Stomach smooth muscle (tissue), 2 donors: ENCODE data around the gene RPS14.
"Not testable (repeated sequence)": the region's sequence is repeated elsewhere in the genome, so short reads cannot be mapped to it uniquely, and the experiment has no call there.

Experiments used
- H3K27ac ChIP-seq: one replicate; pipeline ENCODE4 v1.7.0; 2013; ENCODE audit warnings: mild to moderate bottlenecking, low read length, inconsistent platforms
- H3K27me3 ChIP-seq, 2 donors: one replicate each; pipeline ENCODE4 v1.7.0; 2013; ENCODE audit warnings: low read length in 2 of 2; ENCODE audit not compliant: insufficient read depth in 2 of 2, control insufficient read depth in 1 of 2
- H3K36me3 ChIP-seq, 2 donors: one replicate each; pipeline ENCODE4 v1.7.0; 2013; ENCODE audit warnings: low read length in 2 of 2; ENCODE audit not compliant: control insufficient read depth in 2 of 2, insufficient read depth in 2 of 2
- H3K4me1 ChIP-seq: one replicate; pipeline ENCODE4 v1.7.0; 2013; ENCODE audit warnings: low read length; ENCODE audit not compliant: control insufficient read depth, insufficient read depth
- H3K4me3 ChIP-seq, 2 donors: one replicate each; pipeline ENCODE4 v1.7.0; 2013; ENCODE audit warnings: low read length in 2 of 2
- H3K9ac ChIP-seq, 2 donors: one replicate each; pipeline ENCODE4 v1.7.0; 2013; ENCODE audit warnings: low read length in 2 of 2, mild to moderate bottlenecking in 1 of 2
- H3K9me3 ChIP-seq, 2 donors: one replicate each; pipeline ENCODE4 v1.7.0; 2013; ENCODE audit warnings: low read length in 2 of 2; ENCODE audit not compliant: control insufficient read depth in 2 of 2
- donor health status: healthy.
- donor health status: Pancreatic carcinoma.

The RPS14 gene

DNA sequence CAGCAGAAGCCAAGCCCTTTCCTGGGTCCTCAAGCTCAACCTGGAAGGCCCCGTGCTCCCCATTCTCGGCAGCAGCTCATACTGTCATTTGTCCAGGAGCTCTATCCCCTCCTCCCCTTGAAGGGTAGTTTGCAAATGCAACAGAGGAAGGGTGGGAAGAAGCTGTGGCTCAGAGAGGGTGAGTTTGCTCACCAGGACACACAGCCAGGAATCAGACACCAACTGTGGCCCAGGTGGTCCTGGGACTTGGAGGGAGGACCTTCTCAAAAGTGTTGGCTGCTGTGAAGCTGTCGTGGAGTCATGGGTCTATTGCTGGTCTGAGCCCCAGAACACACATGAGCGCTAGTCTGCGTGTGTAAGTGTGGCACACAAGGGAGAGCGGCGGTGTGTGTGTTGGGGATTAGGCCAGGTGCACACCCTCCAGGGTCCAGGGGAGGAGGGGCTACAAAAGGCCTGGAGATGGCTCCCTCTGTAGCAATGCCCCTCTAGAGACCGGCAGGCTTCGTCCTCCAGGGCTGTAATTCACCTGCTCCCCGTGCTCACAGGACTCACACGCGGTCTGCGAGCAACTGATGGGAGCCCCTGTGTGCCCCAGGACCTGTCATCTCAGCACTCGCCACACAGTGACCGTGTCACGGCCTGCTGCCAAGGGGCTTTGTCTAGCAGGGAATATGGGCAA, 8.2 kb upstream of the RPS14 start:
- Histone ChIP-seq H3K4me3 (no peak overlapping the region), H3K27ac (no peak overlapping the region), H3K27me3 (no peaks in the 10 kb centered on the region)

GRCh38 chr5:150457121-150457520, 7.6 kb upstream of the RPS14 start:
- Histone ChIP-seq H3K4me3 (no peak overlapping the region), H3K27me3 (no peaks in the 10 kb centered on the region), H3K9ac (no peak overlapping the region), H3K27ac (no peak overlapping the region), H3K9me3 (no peaks in the 10 kb centered on the region), H3K4me1 (peaks cover 7% of the 10 kb centered on the region), H3K36me3 (no peaks in the 10 kb centered on the region)

More for the DNA sequence above, 8.2 kb upstream of the RPS14 start:
- Histone ChIP-seq H3K9me3 (no peaks in the 10 kb centered on the region), H3K36me3 (no peaks in the 10 kb centered on the region), H3K4me1 (peaks cover 7% of the 10 kb centered on the region), H3K9ac (no peak overlapping the region)

DNA sequence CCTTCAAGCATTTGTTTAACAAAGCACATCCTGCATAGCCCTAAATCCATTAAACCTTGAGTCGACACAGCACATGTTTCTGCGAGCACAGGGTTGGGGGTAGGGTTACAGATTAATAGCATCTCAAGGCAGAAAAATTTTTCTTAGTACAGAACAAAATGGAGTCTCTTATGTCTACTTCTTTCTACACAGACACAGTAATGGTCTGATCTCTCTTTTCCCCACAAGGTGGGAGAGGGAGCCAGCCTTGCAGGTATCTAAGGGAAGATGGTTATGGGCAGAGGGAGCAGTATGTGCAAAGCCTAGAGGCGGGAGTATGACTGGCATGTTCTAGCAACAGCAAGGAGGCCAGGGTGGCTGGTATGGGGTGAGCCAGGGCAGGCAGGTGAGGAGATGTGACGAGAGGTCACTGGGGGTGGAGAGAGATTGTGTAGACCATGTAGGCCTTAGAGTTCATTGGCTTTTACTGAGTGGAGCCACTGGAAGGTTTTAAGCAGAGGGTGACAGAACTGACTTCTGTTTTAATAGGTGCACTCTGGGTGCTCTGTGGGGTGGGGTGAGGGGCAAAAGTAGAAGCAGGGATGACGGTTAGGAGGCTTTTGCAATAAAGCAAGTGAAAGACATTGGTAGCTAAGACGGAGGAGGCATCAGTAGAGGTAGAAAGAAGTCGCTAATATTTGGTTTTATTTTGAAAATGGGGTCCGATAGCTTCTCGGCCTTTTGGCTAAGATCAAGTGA, 5.1 kb upstream of the RPS14 start:
- Histone ChIP-seq H3K4me1 (peaks cover 6% of the 10 kb centered on the region), H3K9me3 (no peaks in the 10 kb centered on the region), H3K27me3 (no peaks in the 10 kb centered on the region), H3K27ac (no peak overlapping the region), H3K36me3 (no peaks in the 10 kb centered on the region), H3K9ac (no peak overlapping the region), H3K4me3 (no peak overlapping the region)

- not testable (repeated sequence) for H3K9me3 ChIP-seq, H3K4me1 ChIP-seq, H3K27me3 ChIP-seq, H3K4me3 ChIP-seq, H3K36me3 ChIP-seq, H3K27ac ChIP-seq, H3K9ac ChIP-seq
Measured at GRCh38 chr5:150454027-150454426, 4.5 kb upstream of the RPS14 start.

DNA sequence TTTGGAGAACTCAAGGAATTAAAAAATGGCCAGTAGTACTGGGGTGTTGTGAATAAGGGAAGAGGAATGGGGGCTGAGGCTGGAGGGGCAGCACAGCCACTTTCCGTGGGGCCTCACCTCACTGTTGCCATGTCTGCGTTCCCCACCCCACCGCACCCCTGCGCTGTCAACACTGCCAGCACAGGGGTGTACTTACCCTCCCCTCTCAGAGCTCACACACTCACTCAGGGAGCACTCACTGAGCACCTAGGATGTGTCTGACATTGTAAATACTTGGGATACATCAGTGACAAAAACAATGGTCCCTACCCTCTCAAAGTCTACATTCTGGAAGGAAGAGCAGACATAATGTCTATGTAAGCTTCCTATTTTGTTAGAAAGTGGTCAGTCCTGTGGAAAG, 3.4 kb upstream of the RPS14 start:
- Histone ChIP-seq H3K27ac (no peak overlapping the region), H3K9ac (no peak overlapping the region), H3K4me1 (peaks cover 11% of the 10 kb centered on the region), H3K4me3 (no peak overlapping the region), H3K36me3 (peaks cover 0 to under 1% of the 10 kb centered on the region in 2 donors), H3K9me3 (no peaks in the 10 kb centered on the region), H3K27me3 (no peaks in the 10 kb centered on the region)

- peaks cover 19% of the 10 kb centered on the region for H3K4me1 ChIP-seq
- peaks cover 13 to 14% of the 10 kb centered on the region in 2 donors for H3K36me3 ChIP-seq
Measured at GRCh38 chr5:150451594-150451993, 2.1 kb upstream of the RPS14 start.

DNA sequence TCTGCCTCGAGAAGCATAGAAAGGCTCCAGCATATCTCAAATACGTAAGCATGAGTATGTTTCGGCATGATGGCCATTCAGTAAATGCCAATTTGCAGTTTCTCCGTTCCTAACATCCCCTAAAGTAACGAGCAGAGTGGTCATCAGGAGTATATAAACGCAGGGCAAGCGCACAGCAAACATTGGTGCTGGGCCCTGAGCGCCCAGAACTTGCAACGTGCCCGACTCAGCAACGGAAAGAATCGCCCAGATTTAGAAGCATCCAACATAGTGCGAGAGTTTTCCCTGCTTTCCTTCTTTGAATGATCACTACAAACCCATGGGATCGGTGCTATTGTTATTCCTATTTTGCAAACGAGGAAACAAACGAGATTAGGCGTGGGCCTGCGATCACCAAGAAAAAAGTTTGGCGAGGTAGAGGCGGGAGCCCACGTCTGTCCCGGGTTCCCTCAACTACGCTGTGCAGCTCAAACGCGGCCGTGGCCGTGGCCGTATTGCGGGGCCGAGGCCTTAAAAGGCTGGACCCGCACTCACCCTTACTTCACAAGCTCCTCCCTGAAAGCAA, 505 bp downstream of the RPS14 start:
- peak overlapping the region; percentile 96 for H3K27ac ChIP-seq
- H3K4me3 ChIP-seq: peak overlapping the region; percentile 93 to 97
- H3K9me3 ChIP-seq: no peaks in the 10 kb centered on the region
- H3K27me3 ChIP-seq: no peaks in the 10 kb centered on the region
- peak overlapping the region; percentile 92 to 94 for H3K9ac ChIP-seq
- peaks cover 30% of the 10 kb centered on the region for H3K4me1 ChIP-seq
- peaks cover 30 to 39% of the 10 kb centered on the region in 2 donors for H3K36me3 ChIP-seq

More at GRCh38 chr5:150451594-150451993, 2.1 kb upstream of the RPS14 start:
- Histone ChIP-seq H3K27ac (no peak overlapping the region), H3K4me3 (no peak overlapping the region), H3K9me3 (no peaks in the 10 kb centered on the region), H3K9ac (no peak overlapping the region), H3K27me3 (no peaks in the 10 kb centered on the region)

GRCh38 chr5:150448334-150448733, 1.2 kb downstream of the RPS14 start:
- H3K9ac ChIP-seq: peak overlapping the region; percentile 92 to 94
- no peaks in the 10 kb centered on the region for H3K27me3 ChIP-seq
- peaks cover 37 to 44% of the 10 kb centered on the region in 2 donors for H3K36me3 ChIP-seq
- H3K4me1 ChIP-seq: peaks cover 33% of the 10 kb centered on the region
- H3K27ac ChIP-seq: peak overlapping the region; percentile 96
- H3K4me3 ChIP-seq: peak overlapping the region; percentile 93 to 97
- no peaks in the 10 kb centered on the region for H3K9me3 ChIP-seq

DNA sequence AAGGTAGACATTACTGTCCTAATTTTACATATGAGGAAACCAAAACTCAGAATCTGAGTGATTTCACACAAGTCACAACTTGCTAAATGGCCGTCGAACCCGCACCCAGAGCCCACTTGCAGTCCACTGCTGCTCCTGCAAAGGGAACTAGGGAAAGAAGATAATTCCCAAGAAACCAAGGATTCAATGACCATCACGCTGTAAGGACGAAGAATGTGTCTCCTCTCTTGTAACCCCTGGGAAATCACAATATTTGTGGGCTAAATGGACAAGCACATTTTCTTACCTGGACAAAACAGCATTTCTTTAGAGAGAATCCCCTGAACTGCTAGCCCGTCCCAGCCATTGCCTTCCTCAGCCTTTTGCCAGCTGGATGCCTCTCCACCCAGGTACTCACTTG, 2.4 kb downstream of the RPS14 start:
- no peaks in the 10 kb centered on the region for H3K27me3 ChIP-seq
- H3K9me3 ChIP-seq: no peaks in the 10 kb centered on the region
- H3K4me1 ChIP-seq: peaks cover 36% of the 10 kb centered on the region
- peak overlapping the region in 1 of 2 donors; percentile 29 for H3K9ac ChIP-seq
- H3K36me3 ChIP-seq: peaks cover 39 to 46% of the 10 kb centered on the region in 2 donors
- no peak overlapping the region for H3K27ac ChIP-seq
- no peak overlapping the region for H3K4me3 ChIP-seq

GRCh38 chr5:150446583-150446982, 3.0 kb downstream of the RPS14 start:
- Histone ChIP-seq H3K9me3 (no peaks in the 10 kb centered on the region), H3K4me1 (peaks cover 42% of the 10 kb centered on the region), H3K27ac (no peak overlapping the region), H3K36me3 (peaks cover 39 to 46% of the 10 kb centered on the region in 2 donors), H3K9ac (no peak overlapping the region), H3K27me3 (no peaks in the 10 kb centered on the region), H3K4me3 (no peak overlapping the region)
